D721Med (cell line): ENCODE data around the gene CHKA.

Source experiments
- DNase-seq: peaks from one replicate; pipeline ENCODE4 v3.0.0; 2011; ENCODE audit warnings: low spot score; ENCODE audit not compliant: insufficient read length
- FAIRE-seq: peaks from 2 replicates; lab custom pipeline; 2011; peaks lifted over from hg19 to GRCh38; lab: Jason Lieb, UNC
- CTCF ChIP-seq: IDR thresholded peaks from 2 replicates; pipeline ENCODE4 v1.5.1; 2012; ENCODE audit warnings: mild to moderate bottlenecking, control low read depth; ENCODE audit not compliant: insufficient read depth; ENCODE audit errors: missing control alignments

CHKA gene

GRCh38 chr11:68116126-68116525, 5.1 kb downstream of the CHKA start:
- DNase-seq (no peak), FAIRE-seq (no peak)
- TF ChIP-seq CTCF, result no peak

- TF ChIP-seq CTCF, result no peak
Measured at GRCh38 chr11:68115285-68115684, 5.9 kb downstream of the CHKA start.

GRCh38 chr11:68113986-68114385, 7.2 kb downstream of the CHKA start:
- no peak for DNase-seq
- no peak for FAIRE-seq
- TF ChIP-seq CTCF, result no peak

More at GRCh38 chr11:68115285-68115684, 5.9 kb downstream of the CHKA start:
- DNase-seq (no peak), FAIRE-seq (no peak)

- DNase-seq, result no peak
- no peak for FAIRE-seq
- no peak for TF ChIP-seq CTCF
Measured at GRCh38 chr11:68107689-68108088, 13.5 kb downstream of the CHKA start.

GRCh38 chr11:68106165-68106940, 14.8 kb downstream of the CHKA start:
- DNase-seq, result no peak
- TF ChIP-seq CTCF, result no peak
- FAIRE-seq, result no peak

- DNase-seq (no peak), FAIRE-seq (no peak)
- TF ChIP-seq CTCF, result no peak
Measured at GRCh38 chr11:68099474-68100405, 21.4 kb downstream of the CHKA start.
